DMS153 treated with DMSO at 0.1 percent for 48 hours (cell line): Measurements from ENCODE around the gene COX7B2.

ENCODE experiments used
- DNase-seq: peaks from one replicate; lab custom pipeline; 2025; ENCODE audit not compliant: unreplicated experiment; lab: John Stamatoyannopoulos, UW

The COX7B2 gene

GRCh38 chr4:46909078-46909477 lies at the start of gene COX7B2:
Gene COX7B2, minus strand, starts transcription at chr4:46909245. Its CDS starts 174,053 bp downstream, at chr4:46735192.
- DNase-seq = no peak

- no peak for DNase-seq
Measured at GRCh38 chr4:46956451-46956850, 47.4 kb upstream of the COX7B2 start.

GRCh38 chr4:46955601-46956000 lies 46.6 kb upstream of the COX7B2 start:
- no peak for DNase-seq

- DNase-seq = no peak
Measured at GRCh38 chr4:46954643-46955042, 45.6 kb upstream of the COX7B2 start.

GRCh38 chr4:46953564-46953963 lies 44.5 kb upstream of the COX7B2 start:
- DNase-seq = no peak

- no peak for DNase-seq
Measured at GRCh38 chr4:46952451-46952850, 43.4 kb upstream of the COX7B2 start.

GRCh38 chr4:46950826-46951225 lies 41.8 kb upstream of the COX7B2 start:
- DNase-seq = no peak

GRCh38 chr4:46949822-46950221 lies 40.8 kb upstream of the COX7B2 start:
- no peak for DNase-seq

- DNase-seq = no peak
Measured at GRCh38 chr4:46947541-46947940, 38.5 kb upstream of the COX7B2 start.

GRCh38 chr4:46946919-46947536 lies 38.0 kb upstream of the COX7B2 start:
- DNase-seq = no peak

- DNase-seq = no peak
Measured at GRCh38 chr4:46945062-46945461, 36.0 kb upstream of the COX7B2 start.

GRCh38 chr4:46944345-46944744 lies 35.3 kb upstream of the COX7B2 start:
- DNase-seq = no peak

GRCh38 chr4:46937493-46937892 lies 28.4 kb upstream of the COX7B2 start:
- DNase-seq = no peak

- DNase-seq = no peak
Measured at GRCh38 chr4:46934726-46935125, 25.7 kb upstream of the COX7B2 start.

- DNase-seq = no peak
Measured at GRCh38 chr4:46933686-46934085, 24.6 kb upstream of the COX7B2 start.

GRCh38 chr4:46931981-46932380 lies 22.9 kb upstream of the COX7B2 start:
- no peak for DNase-seq

- no peak for DNase-seq
Measured at GRCh38 chr4:46930891-46931290, 21.8 kb upstream of the COX7B2 start.

- no peak for DNase-seq
Measured at GRCh38 chr4:46927201-46927600, 18.2 kb upstream of the COX7B2 start.

GRCh38 chr4:46924789-46925529 lies 15.9 kb upstream of the COX7B2 start:
- no peak for DNase-seq

- DNase-seq = no peak
Measured at GRCh38 chr4:46922205-46922604, 13.2 kb upstream of the COX7B2 start.

- DNase-seq = no peak
Measured at GRCh38 chr4:46908148-46908547, 897 bp downstream of the COX7B2 start.

- DNase-seq = no peak
Measured at GRCh38 chr4:46900082-46900481, 9.0 kb downstream of the COX7B2 start.

- no peak for DNase-seq
Measured at GRCh38 chr4:46894826-46895225, 14.2 kb downstream of the COX7B2 start.
